Neural cell (in vitro differentiated cells): ENCODE results near the gene SERGEF. TPM values are rescaled to one million over a fixed set of nuclear protein-coding genes. Genes with fewer than 3 reads are reported as not detected.

Experiments
- H2AFZ ChIP-seq: fragments of 200-600, 300-800 bp; sonication (generic), shearing (Covaris generic); 2 replicates; pipeline ENCODE4 v1.6.0; 2014; ENCODE audit warnings: low read depth, mild to moderate bottlenecking, antibody characterized with exemption, low read length, moderate library complexity
- H3F3A ChIP-seq: fragments of 200-600 bp; shearing (Covaris generic); 2 replicates; pipeline ENCODE4 v1.6.1; 2016; ENCODE audit warnings: mild to moderate bottlenecking, moderate library complexity, mixed read lengths, antibody characterized with exemption, low read length; ENCODE audit not compliant: insufficient read depth, poor library complexity, severe bottlenecking
- H3K27ac ChIP-seq: fragments of 200-600, 300-800 bp; sonication (generic), shearing (Covaris generic); 2 replicates; pipeline ENCODE4 v1.5.1; 2014; ENCODE audit warnings: mild to moderate bottlenecking, low read length, moderate library complexity
- H3K27me3 ChIP-seq: fragments of 300-800, 200-600 bp; sonication (generic), shearing (Covaris generic); 2 replicates; pipeline ENCODE4 v1.6.0; 2014; ENCODE audit warnings: mild to moderate bottlenecking, low read depth, low read length, moderate library complexity; ENCODE audit not compliant: insufficient read depth
- H3K36me3 ChIP-seq: fragments of 300-800, 200-600 bp; sonication (generic), shearing (Covaris generic); 2 replicates; pipeline ENCODE4 v1.5.1; 2014; ENCODE audit warnings: mild to moderate bottlenecking, antibody characterized with exemption, low read length, moderate library complexity; ENCODE audit not compliant: insufficient read depth
- H3K4me2 ChIP-seq: fragments of 300-800, 200-600 bp; sonication (generic), shearing (Covaris generic); 2 replicates; pipeline ENCODE4 v1.6.0; 2014; ENCODE audit warnings: mild to moderate bottlenecking, low read length
- H3K4me3 ChIP-seq: fragments of 300-800, 200-600 bp; sonication (generic), shearing (Covaris generic); 2 replicates; pipeline ENCODE4 v1.5.1; 2014; ENCODE audit warnings: mild to moderate bottlenecking, low read length, moderate library complexity
- H3K79me2 ChIP-seq: fragments of 200-600 bp; shearing (Covaris generic); replicated peaks from 2 replicates; pipeline ENCODE4 v1.6.0; 2014; ENCODE audit warnings: mild to moderate bottlenecking, low read length, moderate library complexity; ENCODE audit not compliant: insufficient read depth
- H3K9ac ChIP-seq: fragments of 300-800, 200-600 bp; sonication (generic), shearing (Covaris generic); 2 replicates; pipeline ENCODE4 v1.6.1; 2016; ENCODE audit warnings: mild to moderate bottlenecking, low read length, mixed read lengths
- H3K9me2 ChIP-seq: fragments of 200-600 bp; shearing (Covaris generic); 2 replicates; pipeline ENCODE4 v1.6.1; 2016; ENCODE audit warnings: mild to moderate bottlenecking, low read length, mixed read lengths; ENCODE audit not compliant: insufficient read depth
- H3K9me3 ChIP-seq: fragments of 200-600, 300-800 bp; sonication (generic), shearing (Covaris generic); 2 replicates; pipeline ENCODE4 v1.6.1; 2016; ENCODE audit warnings: mild to moderate bottlenecking, mixed run types, low read length, moderate library complexity, mixed read lengths
- H4K20me1 ChIP-seq: fragments of 200-600 bp; shearing (Covaris generic); 2 replicates; pipeline ENCODE4 v1.6.1; 2016; ENCODE audit warnings: mild to moderate bottlenecking, mixed run types; ENCODE audit not compliant: insufficient read depth
- CTCF ChIP-seq: fragments of 450-650 bp; IDR thresholded peaks from 2 replicates; pipeline ENCODE4 v1.5.1; 2014; ENCODE audit warnings: antibody characterized with exemption, mild to moderate bottlenecking, moderate library complexity; ENCODE audit not compliant: poor library complexity, severe bottlenecking
- EP300 ChIP-seq: fragments of 450-650 bp; conservative IDR thresholded peaks from 2 replicates; pipeline ENCODE4 v1.6.1; 2014; ENCODE audit warnings: antibody characterized with exemption, mild to moderate bottlenecking, moderate library complexity; ENCODE audit not compliant: poor library complexity, severe bottlenecking
- EZH2 ChIP-seq: fragments of 200-600, 300-800 bp; shearing (Covaris generic), sonication (generic); IDR thresholded peaks from 2 replicates; pipeline ENCODE4 v1.6.1; 2014; ENCODE audit warnings: antibody characterized with exemption, low read length, borderline replicate concordance, mild to moderate bottlenecking; ENCODE audit not compliant: insufficient read depth, poor library complexity, severe bottlenecking
- MXI1 ChIP-seq: fragments of 450-650 bp; conservative IDR thresholded peaks from 2 replicates; pipeline ENCODE4 v1.6.1; 2014; ENCODE audit warnings: antibody characterized with exemption, mild to moderate bottlenecking; ENCODE audit not compliant: poor library complexity, severe bottlenecking
- POLR2AphosphoS5 ChIP-seq: IDR thresholded peaks from 2 replicates; pipeline ENCODE4 v1.6.1; 2012
- RAD21 ChIP-seq: fragments of 450-650 bp; conservative IDR thresholded peaks from 2 replicates; pipeline ENCODE4 v1.6.1; 2014; ENCODE audit warnings: antibody characterized with exemption, mild to moderate bottlenecking, moderate library complexity
- REST ChIP-seq: IDR thresholded peaks from 2 replicates; pipeline ENCODE4 v1.6.1; 2012; ENCODE audit warnings: borderline replicate concordance
- SMC3 ChIP-seq: fragments of 450-650 bp; conservative IDR thresholded peaks from 2 replicates; pipeline ENCODE4 v1.6.1; 2014; ENCODE audit warnings: antibody characterized with exemption, mild to moderate bottlenecking, moderate library complexity; ENCODE audit not compliant: poor library complexity
- TAF1 ChIP-seq: IDR thresholded peaks from 2 replicates; pipeline ENCODE4 v1.6.1; 2012; ENCODE audit warnings: low read depth
- polyA plus RNA-seq: library from polyadenylated mRNA; depleted of rRNA; stranded (reverse); fragments of >200 nt; gene quantifications from 2 replicates; pipeline ENCODE4 v1.2.3, GENCODE V29; 2014

SERGEF gene
- polyA plus RNA-seq, 1 donor from 2014 or later, result 49.6 TPM

GRCh38 chr11:17739945-17740338 is 272.9 kb downstream of the SERGEF start:
- Histone ChIP-seq H2AFZ (no peak overlapping the region), H3K9me2 (no peaks in the 10 kb centered on the region), H4K20me1 (peaks cover 3% of the 10 kb centered on the region), H3K36me3 (no peaks in the 10 kb centered on the region), H3K27ac (peak overlapping the region; percentile 71), H3K4me3 (peak overlapping the region; percentile 99), H3K9ac (peak overlapping the region; percentile 77), H3F3A (no peaks in the 10 kb centered on the region), H3K4me2 (peak overlapping the region; percentile 84), H3K9me3 (no peaks in the 10 kb centered on the region), H3K27me3 (no peaks in the 10 kb centered on the region), H3K79me2 (peaks cover 35% of the 10 kb centered on the region)
- TF ChIP-seq EZH2, result no peak
- TF ChIP-seq POLR2AphosphoS5, result no peak
- no peak for TF ChIP-seq RAD21
- TF ChIP-seq SMC3, result no peak
- TF ChIP-seq TAF1, result no peak
- TF ChIP-seq MXI1, result no peak
- no peak for TF ChIP-seq EP300
- no peak for TF ChIP-seq REST
- TF ChIP-seq CTCF, result no peak

GRCh38 chr11:17738151-17738973 is 274.5 kb downstream of the SERGEF start:
- Histone ChIP-seq H2AFZ (no peak overlapping the region), H3F3A (no peaks in the 10 kb centered on the region), H3K36me3 (no peaks in the 10 kb centered on the region), H3K9me3 (no peaks in the 10 kb centered on the region), H3K79me2 (peaks cover 35% of the 10 kb centered on the region), H3K27me3 (no peaks in the 10 kb centered on the region), H3K4me3 (peak overlapping the region; percentile 99), H3K9me2 (no peaks in the 10 kb centered on the region), H3K27ac (peak overlapping the region; percentile 71), H3K4me2 (peak overlapping the region; percentile 84), H3K9ac (peak overlapping the region; percentile 77), H4K20me1 (peaks cover 3% of the 10 kb centered on the region)
- TF ChIP-seq TAF1 (no peak), REST (no peak)
